Liver (tissue), 9 donors: ENCODE measurements around the gene KCNMA1. TPM values are rescaled to one million over a fixed set of nuclear protein-coding genes. Genes with fewer than 3 reads are reported as not detected.

ENCODE experiments used
- DNase-seq: peaks from one replicate; pipeline ENCODE4 v3.0.0-alpha.2; 2017; ENCODE audit warnings: low spot score
- H3K27ac ChIP-seq, 2 donors: one replicate each; pipeline ENCODE4 v1.7.0; 2013; ENCODE audit warnings: inconsistent platforms in 2 of 2, low read length in 2 of 2, control low read depth in 1 of 2, low read depth in 1 of 2, mild to moderate bottlenecking in 1 of 2
- H3K27me3 ChIP-seq, 4 donors: one replicate each; pipeline versions ENCODE4 v1.6.1 to v1.7.0; 2013; ENCODE audit warnings: low read length in 3 of 4, inconsistent platforms in 1 of 4, mild to moderate bottlenecking in 1 of 4, moderate library complexity in 1 of 4; ENCODE audit not compliant: control insufficient read depth in 4 of 4, insufficient read depth in 4 of 4
- H3K36me3 ChIP-seq, 4 donors: one replicate each; pipeline versions ENCODE4 v1.6.1 to v1.7.0; 2013; ENCODE audit warnings: low read length in 3 of 4, mild to moderate bottlenecking in 3 of 4, low read depth in 1 of 4, moderate library complexity in 1 of 4; ENCODE audit not compliant: control insufficient read depth in 4 of 4, insufficient read depth in 3 of 4
- H3K4me1 ChIP-seq, 4 donors: one replicate each; pipeline versions ENCODE4 v1.6.1 to v1.7.0; 2013; ENCODE audit warnings: low read length in 3 of 4, mild to moderate bottlenecking in 3 of 4, moderate library complexity in 1 of 4; ENCODE audit not compliant: control insufficient read depth in 4 of 4, insufficient read depth in 4 of 4
- H3K4me3 ChIP-seq, 3 donors: one replicate each; pipeline versions ENCODE4 v1.6.1 to v1.7.0; 2013; ENCODE audit warnings: low read length in 3 of 3, control low read depth in 1 of 3, low read depth in 1 of 3, mild to moderate bottlenecking in 1 of 3
- H3K9ac ChIP-seq, 2 donors: one replicate each; pipeline ENCODE4 v1.7.0; 2013; ENCODE audit warnings: low read length in 2 of 2, mild to moderate bottlenecking in 2 of 2, moderate library complexity in 2 of 2, control low read depth in 1 of 2, low read depth in 1 of 2
- H3K9me3 ChIP-seq, 4 donors: one replicate each; pipeline versions ENCODE4 v1.6.1 to v1.7.0; 2013; ENCODE audit warnings: low read length in 3 of 4; ENCODE audit not compliant: control insufficient read depth in 4 of 4
- EGR1 ChIP-seq, 2 donors: IDR thresholded peaks; 2 replicates each; pipeline ENCODE4 v1.6.1; 2016 to 2018; ENCODE audit warnings: antibody characterized with exemption in 2 of 2, low read depth in 2 of 2
- FOXA1 ChIP-seq: IDR thresholded peaks from 2 replicates; pipeline ENCODE4 v1.6.1; 2016; ENCODE audit warnings: antibody characterized with exemption
- FOXA2 ChIP-seq: IDR thresholded peaks from 2 replicates; pipeline ENCODE4 v1.6.1; 2016; ENCODE audit warnings: antibody characterized with exemption
- GABPA ChIP-seq, 2 donors: IDR thresholded peaks in 1 of 2; conservative IDR thresholded peaks in 1 of 2; 2 replicates each; pipeline ENCODE4 v1.6.1; 2016; ENCODE audit warnings: antibody characterized with exemption in 2 of 2, mild to moderate bottlenecking in 1 of 2, moderate library complexity in 1 of 2
- HNF4A ChIP-seq, 2 donors: conservative IDR thresholded peaks; 2 replicates each; pipeline ENCODE4 v1.6.1; 2016; ENCODE audit warnings: antibody characterized with exemption in 2 of 2, mild to moderate bottlenecking in 2 of 2
- HNF4G ChIP-seq: IDR thresholded peaks from 2 replicates; pipeline ENCODE4 v1.6.1; 2016; ENCODE audit warnings: antibody characterized with exemption
- JUND ChIP-seq, 2 donors: IDR thresholded peaks; 2 replicates each; pipeline ENCODE4 v1.6.1; 2016; ENCODE audit warnings: antibody characterized with exemption in 2 of 2
- NR2F2 ChIP-seq: IDR thresholded peaks from 2 replicates; pipeline ENCODE4 v1.6.1; 2016; ENCODE audit warnings: antibody characterized with exemption
- RAD21 ChIP-seq, 2 donors: IDR thresholded peaks; 2 replicates each; pipeline ENCODE4 v1.6.1; 2016; ENCODE audit warnings: antibody characterized with exemption in 2 of 2, mild to moderate bottlenecking in 2 of 2
- RXRA ChIP-seq, 2 donors: IDR thresholded peaks; 2 replicates each; pipeline ENCODE4 v1.6.1; 2017 to 2018; ENCODE audit warnings: antibody characterized with exemption in 2 of 2, mild to moderate bottlenecking in 1 of 2
- SP1 ChIP-seq: IDR thresholded peaks from 2 replicates; pipeline ENCODE4 v1.6.1; 2018; ENCODE audit warnings: antibody characterized with exemption, mild to moderate bottlenecking
- TAF1 ChIP-seq: conservative IDR thresholded peaks from 2 replicates; pipeline ENCODE4 v1.6.1; 2016; ENCODE audit warnings: antibody characterized with exemption, mild to moderate bottlenecking
- YY1 ChIP-seq: IDR thresholded peaks from 2 replicates; pipeline ENCODE4 v1.6.1; 2016; ENCODE audit warnings: antibody characterized with exemption, mild to moderate bottlenecking
- WGBS: extraction: QIAGEN DNeasy Blood & Tissue Kit; methylation state at CpG from one replicate; pipeline ENCODE4 v1.1.7; 2013; 5-methylcytosine and 5-hydroxymethylcytosine counted together
- polyA plus RNA-seq, 2 donors: library from polyadenylated mRNA; stranded (reverse) in 1 of 2; unstranded in 1 of 2; fragments of 200-250 nt in 1 of 2; fragments of >200 nt in 1 of 2; fragmentation: Nextera tagmentation in 1 of 2; extraction: Ambion mirVana in 1 of 2; gene quantifications; one replicate each; pipeline versions ENCODE4 v1.2.1 to v1.2.3, GENCODE V29; 2013 to 2015
- total RNA-seq, 2 donors: library from RNA; depleted of rRNA; stranded (reverse); fragments of >200 nt; gene quantifications; one replicate each; pipeline ENCODE4 v1.2.3, GENCODE V29; 2014
- TF ChIP-seq, protein P1 (sequence below): IDR thresholded peaks from 2 replicates; pipeline ENCODE4 v1.6.1; 2016; ENCODE audit warnings: antibody characterized with exemption
- TF ChIP-seq, protein P2 (sequence below): IDR thresholded peaks from 2 replicates; pipeline ENCODE4 v1.6.1; 2016; ENCODE audit warnings: antibody characterized with exemption
- TF ChIP-seq, protein P3 (sequence below): IDR thresholded peaks from 2 replicates; pipeline ENCODE4 v1.6.1; 2016; ENCODE audit warnings: antibody characterized with exemption, mild to moderate bottlenecking
- TF ChIP-seq, protein P4 (sequence below): IDR thresholded peaks from 2 replicates; pipeline ENCODE4 v1.6.1; 2016; ENCODE audit warnings: antibody characterized with exemption
- TF ChIP-seq, protein P5 (sequence below): fragments of 150-350 bp; IDR thresholded peaks from 2 replicates; pipeline ENCODE4 v1.5.1; 2017; ENCODE audit warnings: improper control_type of control experiment, low read depth, low read length; ENCODE audit not compliant: missing input control
- donor health status: healthy.
- donor health status: healthy.
- donor health status: healthy.
- donor health status: healthy.
- donor health status: healthy.

The KCNMA1 gene
- total and polyA plus RNA-seq, 4 donors, result 2.5 to 9.7 (median 4.7) TPM

DNA sequence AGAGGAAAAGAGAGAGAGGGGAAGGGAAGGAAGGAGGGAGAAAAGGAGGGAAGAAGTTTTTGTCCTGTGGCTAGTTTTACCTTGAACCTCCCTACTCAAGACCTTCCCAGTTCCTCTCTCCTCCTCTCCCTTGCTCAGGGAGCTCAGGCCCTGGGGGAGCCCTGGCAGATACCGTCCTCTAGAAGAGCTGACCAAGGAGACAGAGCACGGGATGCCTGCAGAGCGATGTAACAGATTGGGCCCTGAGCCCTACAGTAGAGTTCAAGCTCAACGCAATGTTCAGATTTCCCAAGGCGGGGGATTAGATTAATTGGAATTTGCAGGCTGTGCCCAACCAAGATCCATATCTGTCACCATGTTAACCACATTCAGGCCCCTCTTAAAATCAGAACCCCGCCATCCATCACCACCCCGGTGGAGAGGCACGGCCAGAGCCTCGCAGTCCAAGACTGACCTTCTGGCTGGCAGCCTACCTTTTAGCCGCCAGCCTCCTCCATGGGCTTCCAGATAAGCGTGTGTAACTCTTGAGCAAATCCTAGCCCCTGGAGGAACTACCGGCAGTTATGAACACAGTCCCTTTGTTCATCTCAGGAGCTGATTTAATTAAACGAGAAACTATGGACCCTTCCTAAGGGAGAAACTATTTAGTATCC is 70.6 kb downstream of the KCNMA1 start:
- no peak for DNase-seq
- Histone ChIP-seq H3K27ac (no peak overlapping the region), H3K36me3 (no peaks in the 10 kb centered on the region), H3K9ac (no peak overlapping the region), H3K4me1 (peaks cover 2 to 27% (median 15%) of the 10 kb centered on the region in 4 donors), H3K9me3 (no peaks in the 10 kb centered on the region), H3K27me3 (no peaks in the 10 kb centered on the region), H3K4me3 (no peak overlapping the region)
- 94% methylated on average over 13 of the region's 13 CpGs for WGBS
- no peak for TF ChIP-seq TAF1
- no peak for TF ChIP-seq YY1

DNA sequence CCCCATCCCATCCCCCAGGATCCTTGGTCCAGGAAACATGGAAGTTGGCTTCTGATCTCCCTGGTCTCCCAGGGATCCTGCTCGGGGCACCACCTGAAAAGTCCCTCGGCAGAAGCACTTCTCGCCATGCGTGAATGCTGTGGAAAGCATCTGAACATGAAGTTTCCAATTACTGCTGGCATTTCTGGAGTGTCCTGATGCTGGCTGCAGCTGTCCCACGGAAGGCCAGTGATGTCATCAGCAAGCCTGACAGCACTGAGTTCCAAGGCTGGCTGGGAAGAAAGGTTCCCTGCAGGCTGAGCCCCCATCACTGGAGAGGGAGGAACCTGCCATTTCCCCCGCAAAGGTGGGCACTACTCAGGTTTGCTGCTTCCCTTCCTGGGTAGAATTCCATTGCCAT is 71.4 kb downstream of the KCNMA1 start:
- no peak for DNase-seq
- H3K9ac ChIP-seq, result no peak overlapping the region
- TF ChIP-seq JUND (IDR thresholded peaks at IDR 0.05) (no peak), RAD21 (IDR thresholded peaks at IDR 0.05) (no peak), TAF1 (no peak), FOXA2 (no peak), EGR1 (IDR thresholded peaks at IDR 0.05; ENCODE audit: low read depth in 2 of 2) (no peak), YY1 (no peak), HNF4G (no peak), GABPA (IDR thresholded peaks at IDR 0.05 in 1 of 2, conservative IDR thresholded peaks at IDR 0.05 in 1 of 2) (no peak), HNF4A (conservative IDR thresholded peaks at IDR 0.05) (no peak), SP1 (no peak), FOXA1 (no peak), NR2F2 (no peak), RXRA (IDR thresholded peaks at IDR 0.05) (no peak)
- TF ChIP-seq, protein P1, sequence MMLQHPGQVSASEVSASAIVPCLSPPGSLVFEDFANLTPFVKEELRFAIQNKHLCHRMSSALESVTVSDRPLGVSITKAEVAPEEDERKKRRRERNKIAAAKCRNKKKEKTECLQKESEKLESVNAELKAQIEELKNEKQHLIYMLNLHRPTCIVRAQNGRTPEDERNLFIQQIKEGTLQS, result no peak
- TF ChIP-seq, protein P2, sequence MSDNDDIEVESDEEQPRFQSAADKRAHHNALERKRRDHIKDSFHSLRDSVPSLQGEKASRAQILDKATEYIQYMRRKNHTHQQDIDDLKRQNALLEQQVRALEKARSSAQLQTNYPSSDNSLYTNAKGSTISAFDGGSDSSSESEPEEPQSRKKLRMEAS, result no peak
- TF ChIP-seq, protein P3, sequence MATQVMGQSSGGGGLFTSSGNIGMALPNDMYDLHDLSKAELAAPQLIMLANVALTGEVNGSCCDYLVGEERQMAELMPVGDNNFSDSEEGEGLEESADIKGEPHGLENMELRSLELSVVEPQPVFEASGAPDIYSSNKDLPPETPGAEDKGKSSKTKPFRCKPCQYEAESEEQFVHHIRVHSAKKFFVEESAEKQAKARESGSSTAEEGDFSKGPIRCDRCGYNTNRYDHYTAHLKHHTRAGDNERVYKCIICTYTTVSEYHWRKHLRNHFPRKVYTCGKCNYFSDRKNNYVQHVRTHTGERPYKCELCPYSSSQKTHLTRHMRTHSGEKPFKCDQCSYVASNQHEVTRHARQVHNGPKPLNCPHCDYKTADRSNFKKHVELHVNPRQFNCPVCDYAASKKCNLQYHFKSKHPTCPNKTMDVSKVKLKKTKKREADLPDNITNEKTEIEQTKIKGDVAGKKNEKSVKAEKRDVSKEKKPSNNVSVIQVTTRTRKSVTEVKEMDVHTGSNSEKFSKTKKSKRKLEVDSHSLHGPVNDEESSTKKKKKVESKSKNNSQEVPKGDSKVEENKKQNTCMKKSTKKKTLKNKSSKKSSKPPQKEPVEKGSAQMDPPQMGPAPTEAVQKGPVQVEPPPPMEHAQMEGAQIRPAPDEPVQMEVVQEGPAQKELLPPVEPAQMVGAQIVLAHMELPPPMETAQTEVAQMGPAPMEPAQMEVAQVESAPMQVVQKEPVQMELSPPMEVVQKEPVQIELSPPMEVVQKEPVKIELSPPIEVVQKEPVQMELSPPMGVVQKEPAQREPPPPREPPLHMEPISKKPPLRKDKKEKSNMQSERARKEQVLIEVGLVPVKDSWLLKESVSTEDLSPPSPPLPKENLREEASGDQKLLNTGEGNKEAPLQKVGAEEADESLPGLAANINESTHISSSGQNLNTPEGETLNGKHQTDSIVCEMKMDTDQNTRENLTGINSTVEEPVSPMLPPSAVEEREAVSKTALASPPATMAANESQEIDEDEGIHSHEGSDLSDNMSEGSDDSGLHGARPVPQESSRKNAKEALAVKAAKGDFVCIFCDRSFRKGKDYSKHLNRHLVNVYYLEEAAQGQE, result no peak
- TF ChIP-seq, protein P4, sequence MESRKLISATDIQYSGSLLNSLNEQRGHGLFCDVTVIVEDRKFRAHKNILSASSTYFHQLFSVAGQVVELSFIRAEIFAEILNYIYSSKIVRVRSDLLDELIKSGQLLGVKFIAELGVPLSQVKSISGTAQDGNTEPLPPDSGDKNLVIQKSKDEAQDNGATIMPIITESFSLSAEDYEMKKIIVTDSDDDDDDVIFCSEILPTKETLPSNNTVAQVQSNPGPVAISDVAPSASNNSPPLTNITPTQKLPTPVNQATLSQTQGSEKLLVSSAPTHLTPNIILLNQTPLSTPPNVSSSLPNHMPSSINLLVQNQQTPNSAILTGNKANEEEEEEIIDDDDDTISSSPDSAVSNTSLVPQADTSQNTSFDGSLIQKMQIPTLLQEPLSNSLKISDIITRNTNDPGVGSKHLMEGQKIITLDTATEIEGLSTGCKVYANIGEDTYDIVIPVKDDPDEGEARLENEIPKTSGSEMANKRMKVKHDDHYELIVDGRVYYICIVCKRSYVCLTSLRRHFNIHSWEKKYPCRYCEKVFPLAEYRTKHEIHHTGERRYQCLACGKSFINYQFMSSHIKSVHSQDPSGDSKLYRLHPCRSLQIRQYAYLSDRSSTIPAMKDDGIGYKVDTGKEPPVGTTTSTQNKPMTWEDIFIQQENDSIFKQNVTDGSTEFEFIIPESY, result no peak
- TF ChIP-seq, protein P5, sequence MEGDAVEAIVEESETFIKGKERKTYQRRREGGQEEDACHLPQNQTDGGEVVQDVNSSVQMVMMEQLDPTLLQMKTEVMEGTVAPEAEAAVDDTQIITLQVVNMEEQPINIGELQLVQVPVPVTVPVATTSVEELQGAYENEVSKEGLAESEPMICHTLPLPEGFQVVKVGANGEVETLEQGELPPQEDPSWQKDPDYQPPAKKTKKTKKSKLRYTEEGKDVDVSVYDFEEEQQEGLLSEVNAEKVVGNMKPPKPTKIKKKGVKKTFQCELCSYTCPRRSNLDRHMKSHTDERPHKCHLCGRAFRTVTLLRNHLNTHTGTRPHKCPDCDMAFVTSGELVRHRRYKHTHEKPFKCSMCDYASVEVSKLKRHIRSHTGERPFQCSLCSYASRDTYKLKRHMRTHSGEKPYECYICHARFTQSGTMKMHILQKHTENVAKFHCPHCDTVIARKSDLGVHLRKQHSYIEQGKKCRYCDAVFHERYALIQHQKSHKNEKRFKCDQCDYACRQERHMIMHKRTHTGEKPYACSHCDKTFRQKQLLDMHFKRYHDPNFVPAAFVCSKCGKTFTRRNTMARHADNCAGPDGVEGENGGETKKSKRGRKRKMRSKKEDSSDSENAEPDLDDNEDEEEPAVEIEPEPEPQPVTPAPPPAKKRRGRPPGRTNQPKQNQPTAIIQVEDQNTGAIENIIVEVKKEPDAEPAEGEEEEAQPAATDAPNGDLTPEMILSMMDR, result no peak

More for the DNA sequence above, 71.4 kb downstream of the KCNMA1 start:
- Histone ChIP-seq H3K4me3 (no peak overlapping the region), H3K9me3 (no peaks in the 10 kb centered on the region), H3K4me1 (peaks cover 2 to 27% (median 17%) of the 10 kb centered on the region in 4 donors), H3K27ac (no peak overlapping the region), H3K36me3 (no peaks in the 10 kb centered on the region), H3K27me3 (no peaks in the 10 kb centered on the region)
- 87% methylated on average over 6 of the region's 6 CpGs for WGBS
